Tibial nerve (tissue), 4 donors: ENCODE measurements around the gene SLF2. TPM values are rescaled to one million over a fixed set of nuclear protein-coding genes. Genes with fewer than 3 reads are reported as not detected.
A peak's percentile ranks its signal among the peaks of the same experiment; 100 is the strongest.

ENCODE experiments used
- DNase-seq, 2 donors: peaks; one replicate each; pipeline ENCODE4 v3.0.0-alpha.2; 2019; ENCODE audit warnings: low spot score in 2 of 2
- H3K27ac ChIP-seq, 4 donors: fragments of 200-600 bp; sonication (generic) in 3 of 4; one replicate each; pipeline ENCODE4 v1.5.1; 2017 to 2019; ENCODE audit warnings: mild to moderate bottlenecking in 1 of 4
- H3K27me3 ChIP-seq, 2 donors: fragments of 200-600 bp; sonication (generic) in 1 of 2; one replicate each; pipeline versions ENCODE4 v1.5.1 to v1.6.0; 2017 to 2019
- H3K36me3 ChIP-seq, 3 donors: fragments of 200-600 bp; sonication (generic); one replicate each; pipeline ENCODE4 v1.5.1; 2018 to 2019
- H3K4me1 ChIP-seq, 4 donors: fragments of 200-600 bp; sonication (generic) in 3 of 4; one replicate each; pipeline ENCODE4 v1.5.1; 2017 to 2019
- H3K4me3 ChIP-seq, 4 donors: fragments of 200-600 bp; sonication (generic) in 3 of 4; one replicate each; pipeline ENCODE4 v1.5.1; 2017 to 2019; ENCODE audit warnings: mild to moderate bottlenecking in 1 of 4, moderate library complexity in 1 of 4
- H3K9me3 ChIP-seq, 4 donors: fragments of 200-600 bp; sonication (generic) in 3 of 4; one replicate each; pipeline ENCODE4 v1.5.1; 2017 to 2019
- CTCF ChIP-seq, 5 experiments: fragments of 200-600 bp in 3 of 5; fragments of 450-650 bp in 2 of 5; sonication (generic) in 3 of 5; IDR thresholded peaks; one replicate each; pipeline ENCODE4 v1.5.1; 2016 to 2019; ENCODE audit warnings: antibody characterized with exemption in 5 of 5, mild to moderate bottlenecking in 3 of 5, moderate library complexity in 2 of 5
- EP300 ChIP-seq, 2 donors: sonication (generic); formaldehyde crosslinking; IDR thresholded peaks; one replicate each; pipeline ENCODE4 v1.6.1; 2017; ENCODE audit warnings: antibody characterized with exemption in 2 of 2, mild to moderate bottlenecking in 1 of 2
- POLR2A ChIP-seq, 2 donors: fragments of 450-650 bp; IDR thresholded peaks; one replicate each; pipeline ENCODE4 v1.6.1; 2017; ENCODE audit warnings: antibody characterized with exemption in 2 of 2, mild to moderate bottlenecking in 2 of 2, moderate library complexity in 2 of 2
- WGBS, 2 donors: methylation state at CpG; one replicate each; pipeline ENCODE4 v1.1.5; 2018; 5-methylcytosine and 5-hydroxymethylcytosine counted together
- total RNA-seq, 4 donors: library from RNA; depleted of rRNA; stranded (reverse); fragments of >200 nt; gene quantifications; one replicate each; pipeline ENCODE4 v1.1.0, GENCODE V29; 2016

SLF2 gene
- total RNA-seq, 4 donors from 2014 or later, result 25.7 to 37.7 (median 29.7) TPM

DNA sequence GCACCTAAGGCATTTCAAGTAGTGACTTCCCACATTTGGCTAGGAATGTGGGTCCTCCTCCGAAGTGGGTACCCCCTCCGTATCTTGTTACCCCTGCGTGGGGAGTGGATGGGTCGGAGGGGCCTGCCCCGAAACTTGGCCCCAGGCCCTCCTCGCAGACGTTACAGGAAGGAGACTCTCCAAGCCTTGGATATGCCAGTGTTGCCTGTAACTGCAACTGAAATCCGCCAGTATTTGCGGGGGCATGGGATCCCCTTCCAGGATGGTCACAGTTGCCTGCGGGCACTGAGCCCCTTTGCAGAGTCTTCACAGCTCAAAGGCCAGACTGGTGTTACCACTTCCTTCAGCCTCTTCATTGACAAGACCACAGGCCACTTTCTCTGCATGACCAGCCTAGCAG, 75.4 kb downstream of the SLF2 start:
- Histone ChIP-seq H3K4me3 (peak overlapping the region; percentile 65 to 99 (median 94)), H3K27me3 (no peaks in the 10 kb centered on the region), H3K27ac (no peak overlapping the region), H3K4me1 (peaks cover 0 to 48% (median 18%) of the 10 kb centered on the region in 4 donors), H3K36me3 (peaks cover 0 to 68% (median 0%) of the 10 kb centered on the region in 3 donors), H3K9me3 (no peaks in the 10 kb centered on the region)
- no peak for TF ChIP-seq CTCF (IDR thresholded peaks at IDR 0.05)
- TF ChIP-seq EP300 (IDR thresholded peaks at IDR 0.05), result no peak
- TF ChIP-seq POLR2A (IDR thresholded peaks at IDR 0.05), result no peak
- 69 to 75% methylated on average over 5 to 10 of the region's 10 CpGs for WGBS, 2 donors
- no peak for DNase-seq

DNA sequence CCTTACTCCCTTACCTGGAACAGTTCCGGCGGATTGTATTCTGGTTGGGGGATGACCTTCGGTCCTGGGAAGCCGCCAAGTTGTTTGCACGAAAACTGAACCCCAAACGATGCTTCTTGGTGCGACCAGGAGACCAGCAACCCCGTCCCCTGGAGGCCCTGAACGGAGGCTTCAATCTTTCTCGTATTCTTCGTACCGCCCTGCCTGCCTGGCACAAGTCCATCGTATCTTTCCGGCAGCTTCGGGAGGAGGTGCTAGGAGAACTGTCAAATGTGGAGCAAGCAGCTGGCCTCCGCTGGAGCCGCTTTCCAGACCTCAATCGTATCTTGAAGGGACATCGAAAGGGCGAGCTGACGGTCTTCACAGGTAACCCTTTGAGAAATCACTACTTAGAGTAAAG, 76.3 kb downstream of the SLF2 start:
- DNase-seq, result no peak
- 91 to 93% methylated on average over 18 to 21 of the region's 21 CpGs for WGBS, 2 donors

GRCh38 chr10:100993986-100994708, 81.4 kb downstream of the SLF2 start:
- peak overlapping the region; percentile 51 to 85 (median 66) for H3K27ac ChIP-seq

More for the DNA sequence above, 76.3 kb downstream of the SLF2 start:
- Histone ChIP-seq H3K4me1 (peaks cover 0 to 50% (median 18%) of the 10 kb centered on the region in 4 donors), H3K27ac (no peak overlapping the region), H3K27me3 (no peaks in the 10 kb centered on the region), H3K4me3 (no peak overlapping the region), H3K9me3 (no peaks in the 10 kb centered on the region), H3K36me3 (peaks cover 0 to 65% (median 0%) of the 10 kb centered on the region in 3 donors)
- no peak for TF ChIP-seq EP300 (IDR thresholded peaks at IDR 0.05)
- TF ChIP-seq POLR2A (IDR thresholded peaks at IDR 0.05), result no peak
- TF ChIP-seq CTCF (IDR thresholded peaks at IDR 0.05), result no peak

GRCh38 chr10:100995181-100995580, 82.4 kb downstream of the SLF2 start:
- no peak for TF ChIP-seq EP300 (IDR thresholded peaks at IDR 0.05)
- TF ChIP-seq CTCF (IDR thresholded peaks at IDR 0.05), result no peak
- TF ChIP-seq POLR2A (IDR thresholded peaks at IDR 0.05), result no peak
- H3K27me3 ChIP-seq, result no peaks in the 10 kb centered on the region
- peak overlapping the region in 3 of 4 donors; percentile 42 to 85 (median 80) for H3K27ac ChIP-seq
- H3K4me1 ChIP-seq, result peaks cover under 1 to 37% (median 6%) of the 10 kb centered on the region in 4 donors
- H3K9me3 ChIP-seq, result no peaks in the 10 kb centered on the region
- H3K4me3 ChIP-seq, result no peak overlapping the region
- H3K36me3 ChIP-seq, result peaks cover 0 to 36% (median 0%) of the 10 kb centered on the region in 3 donors
- no peak for DNase-seq
- WGBS, 2 donors, result 56 to 67% methylated on average over 6 of the region's 6 CpGs

More at GRCh38 chr10:100993986-100994708, 81.4 kb downstream of the SLF2 start:
- Histone ChIP-seq H3K9me3 (no peaks in the 10 kb centered on the region), H3K4me3 (no peak overlapping the region), H3K36me3 (peaks cover 0 to 46% (median 0%) of the 10 kb centered on the region in 3 donors), H3K27me3 (no peaks in the 10 kb centered on the region), H3K4me1 (peaks cover 0 to 45% (median 6%) of the 10 kb centered on the region in 4 donors)
- no peak for DNase-seq
- TF ChIP-seq POLR2A (IDR thresholded peaks at IDR 0.05) (peak in 1 of 2 donors; percentile 31), EP300 (IDR thresholded peaks at IDR 0.05) (peak in 1 of 2 donors; percentile 36), CTCF (IDR thresholded peaks at IDR 0.05) (peak; percentile 52 to 89 (median 68))
- 34 to 38% methylated on average over 10 of the region's 10 CpGs for WGBS, 2 donors

- peaks cover 3 to 52% (median 17%) of the 10 kb centered on the region in 4 donors for H3K4me1 ChIP-seq
- peak in 1 of 2 donors; percentile 32 for TF ChIP-seq POLR2A (IDR thresholded peaks at IDR 0.05)
- no peak for TF ChIP-seq EP300 (IDR thresholded peaks at IDR 0.05)
- peak in 1 of 5 experiments; percentile 23 for TF ChIP-seq CTCF (IDR thresholded peaks at IDR 0.05)
- peaks cover 0 to 20% (median 0%) of the 10 kb centered on the region in 3 donors for H3K36me3 ChIP-seq
- no peak for DNase-seq
- H3K27ac ChIP-seq, result peak overlapping the region; percentile 100
- H3K27me3 ChIP-seq, result no peaks in the 10 kb centered on the region
- H3K9me3 ChIP-seq, result no peaks in the 10 kb centered on the region
- H3K4me3 ChIP-seq, result peak overlapping the region; percentile 60 to 98 (median 93)
- 9 to 10% methylated on average over 43 to 44 of the region's 46 CpGs for WGBS, 2 donors
Measured at GRCh38 chr10:100996678-100997359, 84.1 kb downstream of the SLF2 start.
